Fibroblast of lung (primary cell): ENCODE data around the gene GTPBP2.

Experiments
- CTCF ChIP-seq, 2 donors: IDR thresholded peaks in 1 of 2; conservative IDR thresholded peaks in 1 of 2; 1 replicate in 1 of 2; 2 replicates in 1 of 2; pipeline ENCODE4 v1.5.1; 2011 to 2012; ENCODE audit warnings: low read length in 2 of 2, control low read depth in 1 of 2, inconsistent platforms in 1 of 2, low read depth in 1 of 2, mild to moderate bottlenecking in 1 of 2
- EZH2 ChIP-seq: IDR thresholded peaks from 2 replicates; pipeline ENCODE4 v1.5.1; 2012; ENCODE audit warnings: low read length, control low read depth, mild to moderate bottlenecking; ENCODE audit errors: missing control alignments

GRCh38 chr6:43635387-43636307, 6.6 kb upstream of the GTPBP2 start, which contains the start of gene MAD2L1BP:
- no peak for TF ChIP-seq EZH2
- TF ChIP-seq CTCF (conservative IDR thresholded peaks at IDR 0.05 in 1 of 2, IDR thresholded peaks at IDR 0.05 in 1 of 2; ENCODE audit: low read depth in 1 of 2, low read length in 2 of 2) = no peak
